Measurements from ENCODE around the gene CDK8. TPM values are rescaled to one million over a fixed set of nuclear protein-coding genes. Genes with fewer than 3 reads are reported as not detected.

Gene CDK8
- total RNA-seq, 1 donor from 2014 or later = 25.3 TPM

DNA sequence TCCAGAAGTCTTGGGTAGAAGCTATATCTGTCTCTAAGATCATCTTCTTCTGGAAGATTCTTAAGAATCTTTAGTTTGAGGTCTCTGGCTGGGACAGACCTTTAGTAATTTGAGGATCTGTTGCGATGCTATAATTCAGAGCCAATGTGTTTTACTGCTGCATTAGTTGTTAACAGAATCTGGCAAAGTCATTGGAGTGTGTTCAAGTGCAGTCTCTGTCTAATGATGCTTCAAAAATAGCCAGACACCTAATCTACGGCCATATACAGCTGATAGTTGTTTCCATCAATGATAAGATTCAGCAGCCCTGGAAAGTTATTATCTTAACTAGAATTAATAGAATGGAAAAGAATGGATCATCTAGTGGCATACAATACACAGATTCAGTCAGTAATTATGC, 72.6 kb downstream of the CDK8 start:
- Mint-ChIP-seq H3K9me3 (peaks cover 15% of the 10 kb centered on the region), H3K4me1 (peaks cover 7% of the 10 kb centered on the region), H3K4me3 (no peak overlapping the region), H3K36me3 (peaks cover 12% of the 10 kb centered on the region), H3K27ac (no peak overlapping the region), H3K27me3 (ENCODE audit: low read depth) (no peaks in the 10 kb centered on the region)
- no peak for DNase-seq (ENCODE audit: low spot score in 2 of 2, unreplicated experiment in 2 of 2)
- TF ChIP-seq, protein P1, sequence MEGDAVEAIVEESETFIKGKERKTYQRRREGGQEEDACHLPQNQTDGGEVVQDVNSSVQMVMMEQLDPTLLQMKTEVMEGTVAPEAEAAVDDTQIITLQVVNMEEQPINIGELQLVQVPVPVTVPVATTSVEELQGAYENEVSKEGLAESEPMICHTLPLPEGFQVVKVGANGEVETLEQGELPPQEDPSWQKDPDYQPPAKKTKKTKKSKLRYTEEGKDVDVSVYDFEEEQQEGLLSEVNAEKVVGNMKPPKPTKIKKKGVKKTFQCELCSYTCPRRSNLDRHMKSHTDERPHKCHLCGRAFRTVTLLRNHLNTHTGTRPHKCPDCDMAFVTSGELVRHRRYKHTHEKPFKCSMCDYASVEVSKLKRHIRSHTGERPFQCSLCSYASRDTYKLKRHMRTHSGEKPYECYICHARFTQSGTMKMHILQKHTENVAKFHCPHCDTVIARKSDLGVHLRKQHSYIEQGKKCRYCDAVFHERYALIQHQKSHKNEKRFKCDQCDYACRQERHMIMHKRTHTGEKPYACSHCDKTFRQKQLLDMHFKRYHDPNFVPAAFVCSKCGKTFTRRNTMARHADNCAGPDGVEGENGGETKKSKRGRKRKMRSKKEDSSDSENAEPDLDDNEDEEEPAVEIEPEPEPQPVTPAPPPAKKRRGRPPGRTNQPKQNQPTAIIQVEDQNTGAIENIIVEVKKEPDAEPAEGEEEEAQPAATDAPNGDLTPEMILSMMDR (IDR thresholded peaks at IDR 0.05; ENCODE audit: unreplicated experiment) = no peak

DNA sequence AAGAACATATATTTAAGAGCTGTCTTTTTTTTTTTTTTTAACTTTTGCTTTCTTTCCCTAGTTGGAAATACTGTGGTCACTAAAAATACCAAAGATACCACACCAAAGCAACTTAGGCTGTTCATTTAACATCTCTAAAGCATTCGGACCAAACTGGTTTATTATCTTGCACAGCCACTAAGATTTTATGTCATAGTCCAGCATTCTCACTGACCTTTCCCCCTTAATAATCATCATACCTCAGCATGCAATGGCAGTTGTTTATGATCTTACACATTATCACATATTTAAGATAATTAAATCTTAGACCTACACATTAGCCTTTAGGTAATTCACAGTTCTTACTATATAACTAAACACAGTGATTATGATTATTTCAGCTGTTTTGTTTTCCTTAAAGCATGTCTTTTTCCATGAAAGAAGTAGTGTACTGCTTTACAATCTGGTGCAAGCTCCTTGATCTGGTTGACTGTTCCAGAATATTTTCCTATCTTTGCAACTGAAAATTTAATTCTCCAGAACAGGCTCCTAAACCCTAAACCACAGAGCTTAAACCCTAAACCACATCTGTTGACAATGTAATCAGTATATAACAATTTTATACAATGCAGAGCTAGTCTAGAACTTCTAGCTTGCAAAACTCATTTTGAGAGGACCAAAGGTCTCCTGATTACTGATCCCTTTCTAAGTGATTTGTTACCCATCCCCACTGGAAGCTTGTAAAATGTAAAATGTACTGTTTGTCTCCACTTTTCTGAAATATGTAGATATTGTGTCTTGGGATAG, 74.2 kb downstream of the CDK8 start:
- H3K27ac Mint-ChIP-seq = no peak overlapping the region
- peaks cover 7% of the 10 kb centered on the region for H3K4me1 Mint-ChIP-seq
- no peaks in the 10 kb centered on the region for H3K27me3 Mint-ChIP-seq (ENCODE audit: low read depth)
- peaks cover 15% of the 10 kb centered on the region for H3K9me3 Mint-ChIP-seq
- DNase-seq (ENCODE audit: low spot score in 2 of 2, unreplicated experiment in 2 of 2) = no peak
- H3K4me3 Mint-ChIP-seq = no peak overlapping the region
- peaks cover 12% of the 10 kb centered on the region for H3K36me3 Mint-ChIP-seq
- TF ChIP-seq, protein P1 (IDR thresholded peaks at IDR 0.05; ENCODE audit: unreplicated experiment) = no peak

DNA sequence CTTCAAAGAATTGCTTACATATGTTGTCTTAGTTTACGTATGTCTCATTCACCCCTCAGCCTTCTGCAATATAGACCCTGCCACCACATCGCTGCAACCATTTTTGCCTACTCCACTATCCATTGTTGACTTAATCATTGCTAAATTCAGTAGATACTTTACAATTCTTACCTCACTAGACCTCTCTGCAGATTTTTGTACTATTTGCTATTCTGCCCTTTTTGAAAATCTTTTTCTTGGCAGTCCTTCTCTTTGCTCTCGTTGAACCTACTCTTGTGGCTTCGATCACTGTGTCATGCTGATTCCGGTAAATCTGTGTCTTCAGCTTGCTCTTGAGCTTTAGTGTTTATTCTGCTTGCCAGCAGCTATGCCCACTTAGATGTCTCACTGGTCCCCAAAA, 81.2 kb downstream of the CDK8 start:
- Mint-ChIP-seq H3K4me3 (no peak overlapping the region), H3K36me3 (peaks cover 3% of the 10 kb centered on the region), H3K27ac (no peak overlapping the region), H3K27me3 (ENCODE audit: low read depth) (no peaks in the 10 kb centered on the region), H3K4me1 (no peaks in the 10 kb centered on the region), H3K9me3 (peaks cover 4% of the 10 kb centered on the region)
- no peak for DNase-seq (ENCODE audit: low spot score in 2 of 2, unreplicated experiment in 2 of 2)
- TF ChIP-seq, protein P1 (IDR thresholded peaks at IDR 0.05; ENCODE audit: unreplicated experiment) = no peak

- no peak for DNase-seq (ENCODE audit: low spot score in 2 of 2, unreplicated experiment in 2 of 2)
- TF ChIP-seq, protein P1 (IDR thresholded peaks at IDR 0.05; ENCODE audit: unreplicated experiment) = no peak
- H3K9me3 Mint-ChIP-seq = no peaks in the 10 kb centered on the region
- peaks cover 2% of the 10 kb centered on the region for H3K36me3 Mint-ChIP-seq
- no peak overlapping the region for H3K4me3 Mint-ChIP-seq
- no peaks in the 10 kb centered on the region for H3K27me3 Mint-ChIP-seq (ENCODE audit: low read depth)
- peaks cover 10% of the 10 kb centered on the region for H3K4me1 Mint-ChIP-seq
- no peak overlapping the region for H3K27ac Mint-ChIP-seq
These were observed 86.9 kb downstream of the CDK8 start for GRCh38 chr13:26340807-26341206.

GRCh38 chr13:26342898-26343297, 89.0 kb downstream of the CDK8 start:
- Mint-ChIP-seq H3K27me3 (ENCODE audit: low read depth) (no peaks in the 10 kb centered on the region), H3K27ac (peak overlapping the region; percentile 37), H3K4me1 (peaks cover 10% of the 10 kb centered on the region), H3K9me3 (no peaks in the 10 kb centered on the region), H3K4me3 (no peak overlapping the region), H3K36me3 (peaks cover 2% of the 10 kb centered on the region)
- DNase-seq (ENCODE audit: low spot score in 2 of 2, unreplicated experiment in 2 of 2) = no peak
- TF ChIP-seq, protein P1 (IDR thresholded peaks at IDR 0.05; ENCODE audit: unreplicated experiment) = no peak
